Right ventricle myocardium superior (tissue), 1 donor: Measurements from ENCODE around the gene FOXRED2. TPM values are rescaled to one million over a fixed set of nuclear protein-coding genes. Genes with fewer than 3 reads are reported as not detected.
"Not testable (repeated sequence)": the region's sequence is repeated elsewhere in the genome, so short reads cannot be mapped to it uniquely, and the experiment has no call there.

ENCODE experiments used
- ATAC-seq: fragments of 200-7000 bp; cut with Tn5 transposase; one replicate; pipeline ENCODE4 v1.9.1; 2020; ENCODE audit warnings: mild to moderate bottlenecking; ENCODE audit not compliant: poor library complexity
- DNase-seq: peaks from one replicate; pipeline ENCODE4 v3.0.0-alpha.2; 2020
- intact Hi-C: fragments of 100-400 bp; cut with DNase I; formaldehyde crosslinking; loops from one replicate; pipeline ENCODE4 v1.11.2; 2022
- total RNA-seq: library from RNA; stranded (reverse); fragmentation: NEBNext Ultra II Directional; extraction: Animal tissue kit (Norgen Biotek cat#: 25700); gene quantifications from one replicate; pipeline ENCODE4 v1.2.1, GENCODE V29; 2021
- donor health status: DM: no; HTN: yes; CAD: no; lungs with severe emphysema.

Gene FOXRED2
- total RNA-seq, 1 donor from 2014 or later = 10.3 TPM

DNA sequence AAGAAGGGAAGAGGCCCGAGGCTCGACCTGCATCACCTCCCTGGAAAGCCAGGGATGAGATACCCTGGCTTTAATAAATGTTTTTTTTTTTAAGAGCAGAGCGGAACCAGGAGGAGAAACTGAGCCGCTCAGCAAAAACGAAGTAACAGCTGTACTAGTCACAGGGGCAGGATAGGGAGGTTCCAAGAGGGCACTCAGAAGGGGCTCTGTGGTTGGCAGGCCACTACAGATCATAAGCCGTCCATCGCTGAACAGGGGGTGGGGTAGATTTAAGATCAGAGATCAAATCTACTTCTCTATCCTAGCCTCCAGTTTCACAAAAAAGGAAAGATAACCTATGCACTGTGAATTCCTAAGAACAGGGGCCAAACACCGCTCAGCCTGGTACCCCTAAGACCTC is 21.5 kb upstream of the FOXRED2 start:
- intact Hi-C loops = no loop called here
- DNase-seq = no peak
- ATAC-seq = no peak

DNA sequence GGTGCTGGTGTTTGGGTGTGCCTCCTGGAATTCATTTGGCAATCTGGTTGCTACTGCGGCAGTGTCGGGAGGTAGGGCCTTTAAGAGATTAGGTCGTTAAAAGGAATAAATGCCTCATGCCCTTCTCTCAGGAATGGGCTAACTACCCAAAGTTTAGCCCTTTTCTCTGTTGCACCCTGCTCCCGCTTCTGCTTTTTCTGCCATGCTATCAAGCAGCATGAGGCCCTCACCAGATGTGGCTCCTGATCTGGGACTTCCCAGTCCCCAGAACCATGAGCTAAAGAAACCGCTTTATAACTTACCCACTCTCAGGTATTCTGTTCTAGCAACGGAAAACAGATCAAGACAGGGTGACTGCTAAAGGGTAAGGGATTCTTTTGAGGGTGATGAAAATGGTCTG is 15.8 kb upstream of the FOXRED2 start:
- intact Hi-C loops = no loop called here
- no peak for ATAC-seq
- DNase-seq = no peak

DNA sequence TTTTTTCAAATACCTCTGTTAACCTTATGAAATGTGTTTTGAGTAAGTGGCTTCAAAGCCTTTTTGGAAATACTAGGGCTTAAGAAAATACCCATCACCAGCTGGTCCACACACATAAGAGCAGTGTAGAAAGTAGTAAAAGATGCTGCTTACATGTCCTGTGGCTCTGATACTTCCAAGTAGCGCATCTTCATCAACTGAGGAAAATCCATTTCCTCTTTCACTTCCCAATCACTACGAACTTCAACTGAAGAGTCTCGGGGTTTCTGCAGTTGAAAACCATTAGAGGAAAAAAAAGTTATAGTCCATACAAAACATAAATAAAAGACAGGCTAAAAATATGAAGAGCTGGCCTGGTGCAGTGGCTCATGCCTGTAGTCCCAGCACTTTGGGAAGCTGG is 13.6 kb upstream of the FOXRED2 start:
- ATAC-seq (no peak), DNase-seq (no peak)
- intact Hi-C loops = no loop called here

DNA sequence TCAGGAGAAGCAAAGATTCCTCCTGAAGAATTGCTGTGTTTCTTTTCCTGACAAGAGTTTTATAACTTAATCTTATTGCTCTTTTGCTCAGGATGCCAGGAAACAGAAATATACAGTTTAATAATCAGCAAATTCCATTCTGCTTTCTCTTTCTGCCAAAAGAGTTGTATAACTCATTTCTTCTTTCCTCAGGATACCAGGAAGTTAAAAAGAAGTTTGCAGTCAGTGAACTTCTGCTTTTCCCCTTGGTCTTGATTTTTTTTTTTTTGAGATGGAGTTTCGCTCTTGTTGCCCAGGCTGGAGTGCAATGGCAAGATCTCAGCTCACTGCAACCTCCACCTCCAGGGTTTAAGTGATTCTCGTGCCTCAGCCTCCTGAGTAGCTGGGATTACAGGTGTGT is 13.1 kb upstream of the FOXRED2 start:
- DNase-seq, intact Hi-C loops, ATAC-seq: not testable (repeated sequence)

DNA sequence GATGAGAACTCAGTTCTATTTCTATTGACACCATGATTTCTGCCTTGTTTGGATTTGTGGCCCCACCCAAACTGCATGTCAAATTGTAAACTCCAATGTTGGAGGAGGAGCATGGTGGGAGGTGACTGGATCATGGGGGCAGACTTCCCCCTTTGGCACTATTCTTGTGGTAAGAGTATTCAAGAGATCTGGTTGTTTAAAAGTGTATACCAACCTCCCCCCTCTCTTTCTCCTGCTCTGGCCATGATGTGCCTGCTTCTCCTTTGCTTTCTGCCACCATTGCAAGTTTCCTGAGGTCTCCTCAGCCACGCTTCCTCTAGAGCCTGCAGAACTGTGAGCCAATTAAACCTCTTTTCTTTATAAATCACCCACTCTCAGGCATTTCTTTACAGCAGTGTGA is 7.9 kb upstream of the FOXRED2 start:
- intact Hi-C loops = no loop called here
- ATAC-seq (no peak), DNase-seq (no peak)

DNA sequence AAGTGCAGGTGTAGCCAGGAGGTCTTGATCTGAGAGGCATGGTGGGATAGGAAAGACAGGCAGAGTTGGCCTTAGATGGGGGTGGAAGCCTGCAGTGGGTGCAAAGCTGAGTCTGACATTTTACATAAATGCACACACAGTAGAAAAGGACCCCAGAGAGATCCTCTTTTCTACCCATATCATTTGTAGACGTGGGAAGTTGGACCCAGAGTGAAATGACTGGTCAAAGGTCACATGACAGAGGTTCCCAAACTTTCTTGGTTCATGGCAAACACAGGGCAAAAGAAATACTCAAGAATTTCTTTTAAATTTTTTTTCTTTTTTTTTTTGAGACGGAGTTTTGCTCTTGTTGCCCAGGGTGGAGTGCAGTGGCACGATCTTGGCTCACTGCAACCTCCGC is 6.2 kb upstream of the FOXRED2 start:
- DNase-seq = no peak
- intact Hi-C loops = no loop called here
- no peak for ATAC-seq

DNA sequence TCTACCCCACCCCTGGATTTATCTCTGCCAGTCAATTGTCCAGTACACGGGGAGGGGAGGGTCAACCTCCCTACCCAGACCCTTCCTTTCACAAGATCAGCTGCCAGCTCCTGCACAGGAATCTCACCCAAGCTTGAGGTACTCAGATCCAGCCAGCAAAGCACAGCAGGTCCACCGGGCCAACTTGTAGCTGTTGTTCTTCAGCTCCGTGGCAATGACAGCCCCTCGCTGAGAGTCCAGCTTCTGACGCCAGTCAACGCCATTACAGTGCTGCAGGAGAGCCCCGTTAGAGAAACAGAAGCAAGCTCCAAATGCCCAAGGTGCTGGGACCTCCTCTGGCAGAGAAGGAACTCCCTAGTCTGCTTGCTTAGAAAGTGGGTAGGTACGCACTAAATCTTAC is 5.5 kb upstream of the FOXRED2 start:
- ATAC-seq (no peak), DNase-seq (no peak)
- intact Hi-C loops = no loop called here

DNA sequence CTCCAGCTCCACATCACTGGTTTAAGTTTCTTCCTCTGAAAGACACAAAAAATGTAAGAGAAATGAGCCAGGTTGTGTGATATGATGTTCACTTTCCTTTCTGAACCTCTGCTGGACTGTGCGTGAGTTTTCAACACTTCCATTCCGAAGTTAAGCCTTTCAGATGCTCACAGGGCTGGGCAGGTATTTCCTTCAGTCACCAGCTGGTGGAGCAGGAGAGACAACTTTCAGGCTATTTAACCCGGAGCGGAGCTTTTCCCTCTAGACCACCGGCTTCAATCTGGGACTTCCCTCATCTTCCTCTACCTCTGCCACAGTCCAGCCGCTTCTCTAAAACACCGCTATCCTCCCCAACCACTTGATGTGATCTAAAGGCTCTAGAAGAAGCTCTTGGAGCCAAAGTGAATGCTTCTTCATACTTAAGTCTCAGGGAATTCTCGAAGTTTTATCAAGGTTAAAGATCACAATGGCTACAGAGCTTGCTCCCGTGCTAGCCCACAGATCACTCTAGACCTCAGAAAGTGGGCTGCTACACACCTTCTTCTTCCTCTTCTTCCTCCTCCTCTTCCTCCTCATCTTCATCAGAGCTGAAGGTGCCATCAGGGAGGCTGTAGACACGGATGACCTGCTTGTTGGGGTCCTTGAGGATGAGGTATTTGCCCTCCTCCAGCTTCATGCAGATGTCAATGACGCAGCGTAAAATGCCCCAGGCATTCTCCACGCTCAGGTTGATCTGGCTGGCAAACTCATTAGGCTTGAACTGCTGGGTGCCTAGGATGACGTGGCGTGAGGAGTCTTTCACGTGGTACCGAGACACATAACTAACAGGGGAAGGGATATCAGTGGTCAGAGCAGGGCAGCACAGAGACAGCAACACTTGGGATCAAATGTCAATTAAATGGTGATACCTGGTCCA is 4.4 kb upstream of the FOXRED2 start:
- ATAC-seq (no peak), DNase-seq (no peak)

DNA sequence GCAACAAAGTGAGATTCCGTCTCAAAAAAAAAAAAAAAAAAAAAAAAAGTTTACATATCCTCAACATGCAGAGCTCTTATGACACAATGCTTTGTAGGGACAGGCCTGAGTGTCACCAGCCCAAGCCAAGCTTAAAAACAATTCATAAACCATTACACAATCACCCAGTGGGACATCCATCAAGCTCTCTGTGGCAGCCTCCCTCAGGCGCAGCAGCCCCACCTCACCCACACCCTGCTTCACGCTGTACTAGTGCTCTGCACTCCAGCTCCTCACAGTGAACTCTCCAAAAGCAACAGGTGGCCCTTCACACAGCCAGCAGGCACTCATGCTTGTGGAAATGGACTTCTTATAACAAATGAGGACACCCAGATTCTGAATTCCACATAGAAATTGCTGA is 3.5 kb upstream of the FOXRED2 start:
- intact Hi-C loops = no loop called here
- ATAC-seq (no peak), DNase-seq (no peak)

More for the DNA sequence above, 4.4 kb upstream of the FOXRED2 start:
- intact Hi-C loops = no loop called here

DNA sequence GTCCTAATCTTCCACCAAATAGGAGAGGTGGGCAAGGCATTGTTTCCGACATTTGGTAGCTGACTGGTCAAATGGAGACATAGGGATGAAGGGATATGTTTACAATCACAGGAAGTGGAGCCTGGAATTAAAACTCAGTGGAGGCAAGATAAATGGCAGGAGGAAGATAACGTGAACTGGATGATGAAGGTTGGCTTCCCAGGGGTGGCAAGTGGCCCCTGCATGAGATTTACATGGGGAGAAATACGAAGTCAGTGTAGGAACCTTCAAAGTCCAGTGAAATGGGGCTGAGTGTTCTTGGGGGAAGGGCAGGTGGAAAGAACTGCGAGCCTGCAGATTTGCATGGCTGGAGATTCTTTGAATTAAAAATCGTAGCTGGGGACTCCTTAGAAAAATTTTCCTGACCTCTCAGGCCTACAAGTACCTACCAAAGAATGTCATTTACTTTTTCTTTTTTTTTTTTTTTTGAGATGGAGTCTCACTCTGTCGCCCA is 724 bp upstream of the FOXRED2 start:
- ATAC-seq = no peak
- DNase-seq = no peak
- intact Hi-C loops = no loop called here

DNA sequence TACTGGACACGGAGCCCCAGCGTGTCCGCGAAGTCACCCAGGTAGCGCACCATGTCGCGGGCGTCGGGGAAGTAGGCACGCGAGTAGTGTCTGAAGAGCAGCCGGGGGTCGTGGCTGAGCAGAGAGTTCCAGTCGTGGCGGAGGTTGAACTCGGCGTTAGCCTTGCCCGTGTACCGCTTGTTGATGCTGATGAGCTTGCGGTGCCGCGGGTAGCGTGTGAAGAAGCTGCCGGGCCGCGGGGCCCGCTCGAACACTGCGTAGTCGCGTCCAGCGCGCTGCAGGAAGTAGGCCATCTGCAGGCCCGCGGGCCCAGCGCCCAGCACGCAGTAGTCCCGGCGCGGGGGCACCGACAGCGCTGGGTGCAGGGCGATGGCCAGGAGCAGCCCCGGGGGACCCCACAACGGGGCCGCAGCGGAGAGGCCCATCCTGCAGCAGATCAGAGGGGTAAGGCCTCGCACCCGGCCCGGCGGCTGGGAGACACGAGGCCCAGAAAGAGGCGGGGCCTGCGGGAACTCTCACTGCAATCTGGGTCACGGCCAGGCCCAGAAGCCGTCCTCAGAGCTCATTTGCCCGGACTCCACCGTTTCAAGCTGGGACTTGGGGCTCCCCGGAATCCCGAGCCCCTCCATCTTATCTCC is 723 bp downstream of the FOXRED2 start:
- DNase-seq = no peak
- ATAC-seq = no peak
- intact Hi-C loops = no loop called here

DNA sequence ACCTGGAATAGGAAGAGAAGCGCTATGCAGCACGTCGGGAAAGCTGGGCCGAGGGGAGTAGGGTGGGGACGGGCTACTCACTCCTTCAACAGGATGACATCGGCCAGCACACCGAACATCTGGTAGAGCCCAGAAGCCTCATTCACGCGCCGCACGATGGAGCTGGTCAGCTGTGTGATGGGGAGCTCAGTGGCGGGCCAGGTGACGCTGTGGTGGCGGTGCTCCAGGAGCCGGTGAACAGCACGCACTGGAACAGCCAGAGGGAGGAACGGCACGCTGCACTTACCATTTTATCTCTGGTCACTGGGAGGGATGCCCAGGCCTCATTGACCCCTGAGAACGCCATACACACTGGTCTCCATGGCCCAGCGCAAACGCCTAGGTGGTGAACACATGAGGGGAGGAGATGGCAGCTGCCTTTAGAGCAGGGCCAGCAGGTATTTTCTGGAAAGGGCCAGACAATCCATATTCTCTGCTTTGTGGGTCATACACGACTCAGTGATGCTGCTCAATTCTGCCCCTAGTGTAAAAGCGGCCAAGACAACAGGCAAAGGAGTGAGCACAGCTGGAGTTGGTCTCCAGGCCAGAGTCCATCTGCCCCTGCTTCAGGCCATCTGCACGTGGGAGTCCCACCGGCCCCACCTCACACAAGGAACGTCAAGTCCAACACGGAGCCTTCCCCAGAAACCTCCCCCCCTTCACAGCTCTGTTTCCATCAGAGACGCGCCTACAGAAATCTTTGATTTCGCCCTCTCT is 8.8 kb downstream of the FOXRED2 start:
- DNase-seq (no peak), ATAC-seq (no peak)
- intact Hi-C loops = no loop called here

DNA sequence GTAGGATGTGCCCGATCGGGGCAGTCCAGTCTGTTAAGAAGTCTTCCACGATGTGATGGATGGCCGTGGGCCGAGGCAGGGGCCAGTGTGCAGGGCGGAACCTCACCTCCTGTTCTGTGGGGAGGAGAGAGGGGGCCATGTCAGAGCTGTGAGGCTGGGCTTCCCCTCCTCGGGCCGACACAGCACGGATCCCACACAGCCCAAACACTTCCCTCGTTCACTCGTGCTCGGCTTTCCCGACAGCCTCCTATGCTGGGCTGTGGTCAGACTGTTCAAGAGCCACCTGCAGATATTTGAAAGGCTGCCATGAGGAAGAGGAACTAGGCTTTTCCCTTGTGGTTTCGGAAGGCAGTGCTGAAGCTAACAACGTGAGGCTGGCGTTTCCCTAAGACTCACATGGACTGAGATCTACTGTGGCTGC is 13.1 kb downstream of the FOXRED2 start:
- ATAC-seq = peak; percentile 73
- peak; percentile 67 for DNase-seq
- intact Hi-C loops = no loop called here

DNA sequence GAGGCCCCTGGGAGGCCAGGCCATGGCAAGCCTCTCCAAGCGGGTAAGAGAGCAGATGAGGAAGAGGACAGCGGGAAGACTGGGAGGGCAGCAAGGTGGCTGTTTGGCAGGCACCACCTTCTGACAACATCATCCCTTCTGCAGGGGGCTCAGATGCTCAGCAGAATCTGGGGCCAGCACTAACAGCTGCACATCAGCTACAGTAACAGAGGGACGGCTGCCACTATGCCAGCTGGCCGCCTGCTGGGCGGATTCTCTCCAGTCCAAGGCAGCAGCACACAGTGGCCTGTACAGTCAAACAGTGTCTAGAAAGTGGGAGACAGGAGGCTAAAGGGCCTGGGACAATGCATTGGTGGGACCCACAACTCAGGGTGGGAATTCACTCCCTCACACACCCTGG is 14.7 kb downstream of the FOXRED2 start:
- DNase-seq (no peak), ATAC-seq (no peak)
- intact Hi-C loops = no loop called here

DNA sequence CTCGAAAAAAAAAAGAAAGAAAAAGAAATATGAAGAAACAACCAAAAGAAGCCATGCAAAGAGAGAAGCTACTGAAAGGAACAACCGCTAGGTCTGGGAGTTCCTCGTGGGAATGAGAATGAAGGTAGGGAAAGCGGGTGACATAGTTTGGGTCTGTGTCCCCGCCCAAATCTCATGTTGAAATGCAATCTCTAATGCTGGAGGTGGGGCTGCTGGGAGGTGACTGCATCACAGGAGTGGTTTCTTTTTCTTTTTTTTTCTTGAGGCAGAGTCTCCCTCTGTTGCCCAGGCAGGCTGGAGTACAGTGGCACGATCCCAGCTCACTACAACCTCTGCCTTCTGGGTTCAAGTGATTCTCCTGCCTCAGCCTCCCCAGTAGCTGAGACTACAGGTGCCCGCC is 15.7 kb downstream of the FOXRED2 start:
- ATAC-seq = no peak
- intact Hi-C loops = no loop called here
- DNase-seq = no peak

DNA sequence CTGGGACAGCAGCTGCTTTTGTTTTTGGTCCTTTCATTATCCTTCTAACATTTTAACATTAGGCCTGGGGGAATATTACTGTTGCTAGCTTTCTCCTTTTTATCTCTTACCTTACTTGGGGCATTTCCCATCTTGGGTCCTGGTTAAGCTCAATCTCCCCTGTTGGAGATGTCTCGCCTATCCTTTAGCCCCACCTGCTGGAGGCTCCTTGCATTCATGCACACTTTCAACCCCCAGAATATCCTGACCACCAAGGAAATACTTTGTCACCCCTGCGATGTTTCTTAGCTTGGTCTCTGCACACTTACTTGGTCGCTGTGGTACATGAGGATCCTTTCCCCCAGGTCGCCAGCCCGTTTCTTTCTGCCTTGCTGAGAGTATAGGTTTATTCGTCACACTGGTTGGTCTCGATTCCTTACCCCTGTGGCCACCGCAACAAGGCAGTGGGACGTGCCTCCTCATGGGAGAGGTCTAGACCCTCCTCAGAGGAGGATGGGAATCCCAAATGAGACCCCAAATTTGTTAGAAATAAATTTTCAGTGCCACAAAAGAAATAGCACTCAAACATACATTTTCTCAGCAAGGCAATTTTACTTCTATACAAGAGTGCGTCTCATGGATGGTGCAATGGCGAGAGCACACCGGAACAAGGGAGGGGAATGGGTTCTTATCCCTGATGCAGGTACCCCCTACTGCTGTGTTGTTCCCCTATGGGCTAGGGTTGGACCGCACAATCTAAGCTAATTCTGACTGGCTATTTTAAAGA is 20.0 kb downstream of the FOXRED2 start:
- intact Hi-C loops = no loop called here
- ATAC-seq (no peak), DNase-seq (no peak)

DNA sequence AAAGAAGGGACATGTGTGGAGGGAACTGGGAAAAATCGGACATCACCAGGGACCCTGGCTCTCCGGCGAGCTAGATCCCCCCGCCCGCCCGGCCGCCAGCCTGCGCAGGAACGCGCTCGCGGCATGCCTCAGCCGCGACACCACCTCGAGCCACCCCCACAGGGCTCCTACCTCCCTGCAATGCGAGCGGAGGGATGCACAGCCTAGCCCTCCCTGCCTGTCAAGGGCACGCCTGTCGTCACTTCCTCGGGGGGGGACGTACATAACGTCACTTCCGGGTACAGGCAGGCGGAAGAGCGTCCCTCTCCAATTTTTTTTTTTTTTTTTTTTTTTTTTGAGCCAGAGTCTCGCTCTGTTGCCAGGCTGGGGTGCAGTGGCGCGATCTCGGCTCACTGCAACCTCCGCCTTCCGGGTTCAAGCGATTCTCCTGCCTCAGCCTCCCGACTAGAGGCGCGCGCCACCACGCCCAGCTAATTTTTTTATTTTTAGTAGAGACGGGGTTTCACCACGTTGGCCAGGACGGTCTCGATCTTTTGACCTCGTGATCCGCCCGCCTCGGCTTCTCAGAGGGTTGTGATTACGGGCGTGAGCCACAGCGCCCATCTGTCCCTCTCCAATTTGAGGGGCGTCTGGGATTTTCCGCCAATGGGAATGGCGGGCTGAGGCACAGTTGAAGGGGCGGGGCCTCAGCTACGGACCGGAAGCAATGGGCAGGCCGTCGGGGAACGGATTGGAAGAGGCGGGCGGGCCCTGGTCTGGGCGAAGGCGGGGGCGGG is 25.3 kb downstream of the FOXRED2 start, which contains the start of gene TXN2:
Gene TXN2 (minus strand): TSS at position 248 of the 776 bp plus-strand sequence. CDS start 803 bp downstream, outside the sequence.
- peak; percentile 98 for DNase-seq
- intact Hi-C loops = no loop called here
- peak; percentile 95 for ATAC-seq

DNA sequence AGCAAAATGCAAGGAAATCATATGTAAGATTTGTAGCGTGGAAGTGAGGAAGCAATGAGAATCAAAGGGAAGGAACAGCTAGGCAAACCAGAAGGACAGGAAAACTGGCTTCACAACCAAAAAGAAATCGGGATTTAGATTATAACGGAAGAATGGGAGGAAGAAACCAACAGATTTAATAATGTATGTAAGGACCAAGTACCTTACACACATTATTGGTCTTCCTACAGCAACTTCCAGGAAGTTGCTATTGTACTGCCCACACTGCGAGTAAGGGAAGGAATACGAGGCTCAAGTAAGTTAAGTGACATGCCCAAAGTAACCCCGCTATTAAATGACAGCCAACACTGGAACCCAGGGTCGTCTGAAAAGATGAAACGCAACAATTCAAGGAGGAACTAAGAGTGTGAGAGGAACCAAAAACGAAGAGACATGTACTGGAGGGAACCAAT is 25.9 kb downstream of the FOXRED2 start:
- DNase-seq (no peak), ATAC-seq (no peak)
- intact Hi-C loops = no loop called here
